SK-N-SH treated with all-trans-retinoic acid at 6 μM for 48 hours (cell line): ENCODE results near the gene TSPAN15.

ENCODE experiments used
- ISL1 ChIP-seq: fragments of 250-450 bp; sonication (Bioruptor Pico); IDR thresholded peaks from 2 replicates; pipeline ENCODE4 v2.1.2; 2022; ENCODE audit warnings: mild to moderate bottlenecking, moderate library complexity
- OSR1 ChIP-seq: fragments of 250-450 bp; sonication (Bioruptor Pico); IDR thresholded peaks from 2 replicates; pipeline ENCODE4 v1.8.0; 2022; ENCODE audit warnings: moderate library complexity, mild to moderate bottlenecking, inconsistent platforms
- RARB ChIP-seq: fragments of 250-450 bp; sonication (Bioruptor Pico); IDR thresholded peaks from 2 replicates; pipeline ENCODE4 v1.8.0; 2021; ENCODE audit warnings: mild to moderate bottlenecking, moderate library complexity
- ZC3H10 ChIP-seq: fragments of 250-450 bp; sonication (Bioruptor Pico); IDR thresholded peaks from 2 replicates; pipeline ENCODE4 v1.5.1; 2021; ENCODE audit warnings: mild to moderate bottlenecking, moderate library complexity
- ZFP3 ChIP-seq: fragments of 250-450 bp; sonication (Bioruptor Pico); IDR thresholded peaks from 2 replicates; pipeline ENCODE4 v1.5.0; 2020; ENCODE audit warnings: mild to moderate bottlenecking, moderate library complexity
- ZNF70 ChIP-seq: fragments of 450-650 bp; formaldehyde crosslinking; IDR thresholded peaks from 2 replicates; pipeline ENCODE4 v1.5.0; 2020; ENCODE audit warnings: mild to moderate bottlenecking, moderate library complexity
- TF ChIP-seq, protein P1 (sequence below): fragments of 250-450 bp; sonication (Bioruptor Pico); IDR thresholded peaks from 2 replicates; pipeline ENCODE4 v1.5.1; 2020; ENCODE audit warnings: low read depth, mild to moderate bottlenecking, moderate library complexity
- TF ChIP-seq, protein P2 (sequence below): fragments of 250-450 bp; sonication (Bioruptor Pico); IDR thresholded peaks from 2 replicates; pipeline ENCODE4 v1.5.0; 2020; ENCODE audit warnings: mild to moderate bottlenecking, moderate library complexity

DNA sequence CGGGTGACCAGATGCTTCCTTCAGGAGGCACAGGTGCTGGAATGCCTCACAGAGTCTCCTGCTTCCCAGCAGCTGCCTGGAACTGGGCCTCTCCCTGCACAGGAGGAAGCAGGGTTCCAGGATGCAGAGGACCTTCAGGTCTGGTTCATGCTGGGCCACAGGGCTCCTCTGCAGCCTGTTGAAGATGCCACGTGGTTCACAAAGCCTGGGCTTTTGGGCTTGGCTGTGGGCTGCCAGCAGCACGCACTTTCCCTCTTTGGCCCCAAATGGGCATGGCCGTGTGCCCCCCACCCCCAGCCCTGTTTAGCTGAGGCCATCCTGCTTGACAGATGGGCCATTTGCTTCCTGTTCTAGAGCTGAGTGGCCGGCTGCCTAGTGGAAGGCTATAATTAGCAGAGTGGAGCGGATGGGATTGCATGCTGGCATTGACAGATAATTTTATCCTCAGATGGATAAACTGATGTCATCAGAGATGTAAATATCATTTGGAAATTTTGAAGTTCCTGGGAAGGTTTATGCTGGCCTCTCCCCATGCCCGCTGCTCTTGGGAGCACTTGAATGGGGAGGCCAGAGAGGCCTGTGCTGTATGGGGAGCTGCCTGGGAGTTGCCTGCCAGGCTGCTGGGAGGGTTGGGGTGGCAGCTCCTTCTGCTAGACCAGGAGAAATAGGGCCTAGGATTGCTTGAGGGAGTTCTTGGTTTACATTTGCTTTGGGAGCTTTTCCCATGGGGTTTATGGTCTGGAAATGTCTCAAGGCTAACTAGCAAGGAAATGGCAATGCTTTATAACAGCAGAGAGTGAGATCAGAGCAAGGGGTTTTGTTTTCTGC, 28.2 kb downstream of the TSPAN15 start:
- TF ChIP-seq, protein P1, sequence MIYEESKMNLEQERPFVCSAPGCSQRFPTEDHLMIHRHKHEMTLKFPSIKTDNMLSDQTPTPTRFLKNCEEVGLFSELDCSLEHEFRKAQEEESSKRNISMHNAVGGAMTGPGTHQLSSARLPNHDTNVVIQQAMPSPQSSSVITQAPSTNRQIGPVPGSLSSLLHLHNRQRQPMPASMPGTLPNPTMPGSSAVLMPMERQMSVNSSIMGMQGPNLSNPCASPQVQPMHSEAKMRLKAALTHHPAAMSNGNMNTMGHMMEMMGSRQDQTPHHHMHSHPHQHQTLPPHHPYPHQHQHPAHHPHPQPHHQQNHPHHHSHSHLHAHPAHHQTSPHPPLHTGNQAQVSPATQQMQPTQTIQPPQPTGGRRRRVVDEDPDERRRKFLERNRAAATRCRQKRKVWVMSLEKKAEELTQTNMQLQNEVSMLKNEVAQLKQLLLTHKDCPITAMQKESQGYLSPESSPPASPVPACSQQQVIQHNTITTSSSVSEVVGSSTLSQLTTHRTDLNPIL (CRISPR knock-in tag) = no peak
- TF ChIP-seq, protein P2, sequence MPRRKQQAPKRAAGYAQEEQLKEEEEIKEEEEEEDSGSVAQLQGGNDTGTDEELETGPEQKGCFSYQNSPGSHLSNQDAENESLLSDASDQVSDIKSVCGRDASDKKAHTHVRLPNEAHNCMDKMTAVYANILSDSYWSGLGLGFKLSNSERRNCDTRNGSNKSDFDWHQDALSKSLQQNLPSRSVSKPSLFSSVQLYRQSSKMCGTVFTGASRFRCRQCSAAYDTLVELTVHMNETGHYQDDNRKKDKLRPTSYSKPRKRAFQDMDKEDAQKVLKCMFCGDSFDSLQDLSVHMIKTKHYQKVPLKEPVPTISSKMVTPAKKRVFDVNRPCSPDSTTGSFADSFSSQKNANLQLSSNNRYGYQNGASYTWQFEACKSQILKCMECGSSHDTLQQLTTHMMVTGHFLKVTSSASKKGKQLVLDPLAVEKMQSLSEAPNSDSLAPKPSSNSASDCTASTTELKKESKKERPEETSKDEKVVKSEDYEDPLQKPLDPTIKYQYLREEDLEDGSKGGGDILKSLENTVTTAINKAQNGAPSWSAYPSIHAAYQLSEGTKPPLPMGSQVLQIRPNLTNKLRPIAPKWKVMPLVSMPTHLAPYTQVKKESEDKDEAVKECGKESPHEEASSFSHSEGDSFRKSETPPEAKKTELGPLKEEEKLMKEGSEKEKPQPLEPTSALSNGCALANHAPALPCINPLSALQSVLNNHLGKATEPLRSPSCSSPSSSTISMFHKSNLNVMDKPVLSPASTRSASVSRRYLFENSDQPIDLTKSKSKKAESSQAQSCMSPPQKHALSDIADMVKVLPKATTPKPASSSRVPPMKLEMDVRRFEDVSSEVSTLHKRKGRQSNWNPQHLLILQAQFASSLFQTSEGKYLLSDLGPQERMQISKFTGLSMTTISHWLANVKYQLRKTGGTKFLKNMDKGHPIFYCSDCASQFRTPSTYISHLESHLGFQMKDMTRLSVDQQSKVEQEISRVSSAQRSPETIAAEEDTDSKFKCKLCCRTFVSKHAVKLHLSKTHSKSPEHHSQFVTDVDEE (CRISPR knock-in tag) = no peak
- no peak for TF ChIP-seq ZFP3 (CRISPR knock-in tag)
- no peak for TF ChIP-seq ISL1 (CRISPR knock-in tag)
- TF ChIP-seq RARB (CRISPR knock-in tag) = no peak
- TF ChIP-seq ZC3H10 = no peak
- TF ChIP-seq OSR1 = no peak
- no peak for TF ChIP-seq ZNF70 (CRISPR knock-in tag)
